ENCODE data around the gene RPL34.

RPL34 gene

GRCh38 chr4:108607079-108607815 lies 13.1 kb upstream of the RPL34 start:
- peak overlapping the region; percentile 46 for H3K9ac ChIP-seq (ENCODE audit: low read depth, low read length)
- H3K4me3 ChIP-seq (ENCODE audit: low read depth in 1 of 2, low read length in 2 of 2): no peak overlapping the region
- peak overlapping the region; percentile 49 for H3K4me2 ChIP-seq (ENCODE audit: insufficient read depth, low read length)
- DNase-seq (peak; percentile 59), ATAC-seq (ENCODE audit: insufficient read depth, low read depth) (peak; percentile 92)
- H3K27ac ChIP-seq (ENCODE audit: low read length): peak overlapping the region; percentile 78
- no peak for TF ChIP-seq CTCF (IDR thresholded peaks at IDR 0.05; ENCODE audit: borderline replicate concordance, extremely low read depth, low read length, poor library complexity, severe bottlenecking)
- TF ChIP-seq EZH2 (IDR thresholded peaks at IDR 0.05; ENCODE audit: borderline replicate concordance, low read depth, low read length, severe bottlenecking): no peak
- peaks cover 2% of the 10 kb centered on the region; the same call in 1 of the 2 replicates for H3K79me2 ChIP-seq (ENCODE audit: insufficient read depth, low read length)
- H3K36me3 ChIP-seq (ENCODE audit: insufficient read depth, low read length): no peaks in the 10 kb centered on the region
- H3K27me3 ChIP-seq (ENCODE audit: insufficient read depth, low read length, poor library complexity): no peaks in the 10 kb centered on the region
- peaks cover 3% of the 10 kb centered on the region for H3K9me3 ChIP-seq (ENCODE audit: insufficient read depth, low read length, severe bottlenecking)
- no peak overlapping the region for H2AFZ ChIP-seq (ENCODE audit: low read depth, low read length)
- H3K4me1 ChIP-seq (ENCODE audit: insufficient read depth, low read length): peaks cover 70% of the 10 kb centered on the region
- H4K20me1 ChIP-seq (ENCODE audit: insufficient read depth, low read length): no peaks in the 10 kb centered on the region

GRCh38 chr4:108611365-108611764 lies 9.0 kb upstream of the RPL34 start:
- Histone ChIP-seq H3K4me2 (ENCODE audit: insufficient read depth, low read length) (no peak overlapping the region), H2AFZ (ENCODE audit: low read depth, low read length) (no peak overlapping the region), H3K36me3 (ENCODE audit: insufficient read depth, low read length) (0 out of 2 replicates have a peak, but pooled peaks cover 2% of the 10 kb centered on the region), H3K9me3 (ENCODE audit: insufficient read depth, low read length, severe bottlenecking) (peaks cover 10% of the 10 kb centered on the region), H4K20me1 (ENCODE audit: insufficient read depth, low read length) (no peaks in the 10 kb centered on the region), H3K27ac (ENCODE audit: low read length) (peak overlapping the region; percentile 62; the same call in 1 of the 2 replicates), H3K9ac (ENCODE audit: low read depth, low read length) (no peak overlapping the region), H3K4me1 (ENCODE audit: insufficient read depth, low read length) (peaks cover 52% of the 10 kb centered on the region), H3K79me2 (ENCODE audit: insufficient read depth, low read length) (peaks cover 5% of the 10 kb centered on the region), H3K27me3 (ENCODE audit: insufficient read depth, low read length, poor library complexity) (no peaks in the 10 kb centered on the region), H3K4me3 (ENCODE audit: low read depth in 1 of 2, low read length in 2 of 2) (no peak overlapping the region)
- ATAC-seq (ENCODE audit: insufficient read depth, low read depth): no peak
- DNase-seq: no peak
- TF ChIP-seq EZH2 (IDR thresholded peaks at IDR 0.05; ENCODE audit: borderline replicate concordance, low read depth, low read length, severe bottlenecking) (no peak), CTCF (IDR thresholded peaks at IDR 0.05; ENCODE audit: borderline replicate concordance, extremely low read depth, low read length, poor library complexity, severe bottlenecking) (peak; percentile 23)

- H3K27ac ChIP-seq (ENCODE audit: low read length): no peak overlapping the region
- peaks cover 9% of the 10 kb centered on the region for H3K36me3 ChIP-seq (ENCODE audit: insufficient read depth, low read length)
- H3K4me2 ChIP-seq (ENCODE audit: insufficient read depth, low read length): no peak overlapping the region
- H3K4me3 ChIP-seq (ENCODE audit: low read depth in 1 of 2, low read length in 2 of 2): no peak overlapping the region
- H3K9me3 ChIP-seq (ENCODE audit: insufficient read depth, low read length, severe bottlenecking): peaks cover 16% of the 10 kb centered on the region
- H2AFZ ChIP-seq (ENCODE audit: low read depth, low read length): 0 out of 2 replicates have a peak overlapping the region, but pooled peaks have one; percentile 12
- no peaks in the 10 kb centered on the region for H4K20me1 ChIP-seq (ENCODE audit: insufficient read depth, low read length)
- DNase-seq (no peak), ATAC-seq (ENCODE audit: insufficient read depth, low read depth) (no peak)
- no peaks in the 10 kb centered on the region for H3K27me3 ChIP-seq (ENCODE audit: insufficient read depth, low read length, poor library complexity)
- TF ChIP-seq EZH2 (IDR thresholded peaks at IDR 0.05; ENCODE audit: borderline replicate concordance, low read depth, low read length, severe bottlenecking) (no peak), CTCF (IDR thresholded peaks at IDR 0.05; ENCODE audit: borderline replicate concordance, extremely low read depth, low read length, poor library complexity, severe bottlenecking) (no peak)
- peaks cover 7% of the 10 kb centered on the region for H3K79me2 ChIP-seq (ENCODE audit: insufficient read depth, low read length)
- H3K9ac ChIP-seq (ENCODE audit: low read depth, low read length): no peak overlapping the region
- peaks cover 42% of the 10 kb centered on the region for H3K4me1 ChIP-seq (ENCODE audit: insufficient read depth, low read length)
These were observed 8.0 kb upstream of the RPL34 start for GRCh38 chr4:108612365-108612764.
